Measurements from ENCODE around the gene DUOX2.
"Not testable (repeated sequence)": the region's sequence is repeated elsewhere in the genome, so short reads cannot be mapped to it uniquely, and the experiment has no call there.

The DUOX2 gene

GRCh38 chr15:45138814-45139765, 25.1 kb upstream of the DUOX2 start:
- DNase-seq (ENCODE audit: low read depth) = no peak

- no peak for DNase-seq (ENCODE audit: low read depth)
Observed at GRCh38 chr15:45137703-45138102, 23.7 kb upstream of the DUOX2 start.

GRCh38 chr15:45136378-45136764, 22.4 kb upstream of the DUOX2 start:
- no peak for DNase-seq (ENCODE audit: low read depth)

GRCh38 chr15:45135705-45136377, 21.9 kb upstream of the DUOX2 start:
- not testable (repeated sequence) for DNase-seq (ENCODE audit: low read depth)

DNA sequence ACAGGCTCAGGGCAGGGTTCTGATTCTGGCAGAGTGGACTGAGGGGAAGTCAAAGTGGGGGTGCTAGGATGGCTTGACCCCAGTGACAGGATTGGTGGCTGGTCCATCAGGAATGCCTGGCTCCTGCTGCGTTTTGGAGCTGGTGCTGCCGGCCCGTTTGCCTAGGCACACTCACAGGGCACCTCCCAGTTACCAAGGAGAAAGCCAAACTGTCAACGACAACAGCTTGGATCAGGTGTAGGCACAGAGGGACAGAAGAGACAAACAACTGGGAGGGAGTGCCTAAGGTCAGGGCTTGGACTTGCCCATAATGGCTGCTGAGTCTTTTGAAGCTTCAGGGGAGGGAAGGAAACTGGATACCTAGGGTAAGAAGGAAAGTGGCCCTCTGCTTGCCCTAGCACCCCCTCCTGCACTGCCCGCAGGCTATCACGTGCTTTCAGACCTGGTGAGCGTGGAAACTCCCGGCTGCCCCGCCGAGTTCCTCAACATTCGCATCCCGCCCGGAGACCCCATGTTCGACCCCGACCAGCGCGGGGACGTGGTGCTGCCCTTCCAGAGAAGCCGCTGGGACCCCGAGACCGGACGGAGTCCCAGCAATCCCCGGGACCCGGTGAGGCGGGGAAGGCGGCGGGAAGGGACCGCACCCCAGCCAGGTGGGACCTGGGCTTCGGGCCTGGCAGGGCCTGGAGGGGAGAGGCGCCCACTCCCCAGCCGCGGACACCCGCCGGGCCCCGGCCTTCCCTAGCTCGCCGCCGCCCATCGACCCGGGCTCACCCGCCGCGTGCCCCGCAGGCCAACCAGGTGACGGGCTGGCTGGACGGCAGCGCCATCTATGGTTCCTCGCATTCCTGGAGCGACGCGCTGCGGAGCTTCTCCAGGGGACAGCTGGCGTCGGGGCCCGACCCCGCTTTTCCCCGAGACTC, 21.0 kb upstream of the DUOX2 start:
- DNase-seq (ENCODE audit: low read depth) = no peak

DNA sequence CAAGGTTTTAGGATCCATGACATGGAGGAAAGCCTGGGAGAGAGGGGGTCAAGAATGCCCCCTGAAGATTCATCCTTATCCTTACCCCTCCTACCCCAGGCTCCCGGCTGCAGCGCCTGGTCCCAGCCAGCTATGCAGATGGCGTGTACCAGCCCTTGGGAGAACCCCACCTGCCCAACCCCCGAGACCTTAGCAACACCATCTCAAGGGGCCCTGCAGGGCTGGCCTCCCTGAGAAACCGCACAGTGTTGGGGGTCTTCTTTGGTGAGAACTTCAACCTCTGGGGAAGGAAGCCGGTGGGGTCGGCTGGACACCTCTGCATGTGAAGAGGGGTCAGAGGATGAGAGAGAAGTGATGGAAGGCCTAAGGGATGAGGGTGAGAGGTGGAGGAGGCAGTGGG, 20.1 kb upstream of the DUOX2 start:
- no peak for DNase-seq (ENCODE audit: low read depth)

GRCh38 chr15:45133561-45133920, 19.6 kb upstream of the DUOX2 start:
- DNase-seq (ENCODE audit: low read depth) = no peak

DNA sequence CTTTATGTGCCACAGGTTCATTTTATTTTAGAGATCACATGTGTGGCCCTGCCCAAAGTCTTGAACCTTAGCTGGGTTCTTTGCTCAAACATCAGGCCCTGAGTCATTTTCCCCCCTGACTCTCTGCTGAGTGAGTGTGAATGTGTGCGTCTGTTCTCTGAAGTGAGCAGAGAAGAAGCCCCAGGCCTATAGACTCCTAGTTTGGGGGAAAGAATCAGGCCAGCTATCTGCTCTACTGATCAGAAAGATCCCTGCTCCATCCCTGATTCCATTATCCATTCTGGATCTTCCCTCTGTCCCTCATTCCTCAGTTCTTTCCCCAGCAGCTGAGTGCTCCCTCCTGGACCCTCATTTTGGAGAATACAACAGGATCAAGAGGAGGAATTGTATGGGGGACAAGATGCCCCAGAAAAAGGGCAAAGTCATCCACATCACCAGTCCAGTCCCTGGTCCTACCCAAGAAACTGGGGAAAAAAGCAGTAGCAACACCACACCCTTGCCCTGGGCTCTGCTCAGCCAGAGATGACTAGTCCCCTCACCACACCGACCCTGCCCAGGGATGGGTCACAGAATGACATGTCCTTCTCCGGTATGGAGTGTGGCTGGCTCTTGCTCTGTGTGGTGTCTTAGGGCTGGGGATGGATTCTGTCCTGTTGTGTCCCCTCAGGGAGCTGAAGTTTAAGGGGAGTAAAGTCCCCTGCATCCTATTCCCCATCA, 19.0 kb upstream of the DUOX2 start:
- DNase-seq (ENCODE audit: low read depth) = no peak

DNA sequence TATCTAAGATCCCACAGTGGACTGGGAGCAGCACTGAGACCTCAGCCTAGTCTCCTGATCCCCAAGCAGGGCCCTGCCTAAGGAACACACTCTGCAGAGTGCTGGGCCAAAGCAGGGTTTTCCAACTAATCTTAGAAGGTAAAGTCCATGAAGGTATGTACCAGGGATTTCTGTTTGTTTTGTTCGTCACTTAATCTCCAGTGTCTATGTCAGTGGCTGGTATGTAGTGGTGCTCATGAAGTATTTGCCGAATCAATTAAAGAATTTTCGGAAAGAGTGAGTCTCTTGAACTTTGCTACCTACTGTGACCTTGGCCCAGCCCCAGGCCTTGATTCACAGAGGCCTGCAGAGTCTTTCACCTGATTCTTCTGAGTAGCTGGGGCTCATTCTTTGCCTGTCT, 17.5 kb upstream of the DUOX2 start:
- DNase-seq (ENCODE audit: low read depth) = no peak

- no peak for DNase-seq (ENCODE audit: low read depth)
Observed at GRCh38 chr15:45130291-45131000, 16.5 kb upstream of the DUOX2 start.

DNA sequence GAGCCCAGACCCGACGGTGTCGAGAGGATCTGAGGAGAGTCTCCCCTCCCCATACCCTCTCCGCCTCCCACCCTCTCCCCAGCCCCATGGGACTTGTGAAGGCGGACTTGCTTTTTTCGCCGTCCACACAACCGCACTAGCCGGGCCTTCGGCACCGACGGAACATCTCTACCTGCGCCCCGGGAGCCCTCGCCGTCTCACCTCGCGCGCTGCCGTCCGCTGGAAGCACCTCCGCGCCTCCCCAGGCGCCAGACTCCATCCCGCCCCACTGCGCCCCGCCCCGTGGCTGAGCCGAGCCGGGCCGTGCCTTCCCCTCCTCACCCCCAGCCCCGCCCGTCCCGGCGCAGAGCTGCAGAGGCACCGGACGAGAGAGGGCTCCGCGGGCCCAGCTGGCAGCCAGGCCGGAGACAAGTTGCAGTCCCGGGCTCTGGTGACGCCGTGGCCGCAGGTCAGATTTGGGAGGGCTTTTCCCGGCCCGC, 15.7 kb upstream of the DUOX2 start, which contains the start of the genes DUOX1 and DUOXA1:
Gene DUOX1 (plus strand): TSS at position 344 of the 479 bp plus-strand sequence. CDS start 1,973 bp downstream, outside the sequence.
Gene DUOXA1 (minus strand): TSS at position 229 of the 479 bp plus-strand sequence. CDS start 6,865 bp downstream, outside the sequence.
- DNase-seq (ENCODE audit: low read depth) = no peak

GRCh38 chr15:45128971-45129639, 15.1 kb upstream of the DUOX2 start:
- DNase-seq (ENCODE audit: low read depth) = no peak

GRCh38 chr15:45126535-45127158, 12.7 kb upstream of the DUOX2 start:
- DNase-seq (ENCODE audit: low read depth) = no peak

DNA sequence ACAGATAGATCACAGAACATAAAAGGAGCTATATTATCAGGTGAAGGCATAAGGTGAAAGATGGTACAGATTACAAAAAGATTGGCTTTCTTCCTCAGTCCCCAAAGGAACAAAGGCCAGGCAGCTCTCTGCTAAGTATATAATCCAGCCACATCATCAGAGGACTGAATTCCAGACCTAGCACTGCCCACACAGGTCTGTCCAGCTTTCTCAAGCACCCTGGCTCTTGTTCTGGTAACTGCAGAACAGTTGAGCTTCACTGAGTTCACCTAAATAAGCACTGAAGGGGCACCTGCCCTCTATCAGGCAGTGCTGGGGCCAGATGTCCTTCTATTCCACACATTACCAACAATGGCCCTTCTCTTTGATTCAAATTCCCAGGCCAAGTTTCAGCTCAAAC, 9.4 kb upstream of the DUOX2 start:
- no peak for DNase-seq (ENCODE audit: low read depth)

DNA sequence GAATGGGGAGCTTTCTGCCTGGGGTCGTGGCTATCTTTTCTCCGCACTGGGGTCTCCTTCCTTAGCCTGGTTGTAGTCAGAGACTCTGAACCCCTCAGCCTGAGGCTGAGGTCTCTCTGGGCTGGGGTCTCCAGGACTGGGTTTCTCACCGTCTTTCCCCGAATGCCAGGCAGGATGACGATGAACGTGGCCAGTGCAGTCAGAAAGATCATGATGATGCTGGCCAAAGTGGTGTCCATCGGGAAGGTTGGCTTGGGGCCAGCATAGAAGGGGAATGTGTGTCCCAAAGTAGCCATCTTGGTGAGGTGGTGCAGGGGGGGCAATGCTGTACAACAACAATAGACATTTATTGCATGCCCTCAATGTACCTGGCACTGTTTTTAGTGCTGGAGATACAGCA, 8.7 kb upstream of the DUOX2 start:
- DNase-seq (ENCODE audit: low read depth) = no peak

DNA sequence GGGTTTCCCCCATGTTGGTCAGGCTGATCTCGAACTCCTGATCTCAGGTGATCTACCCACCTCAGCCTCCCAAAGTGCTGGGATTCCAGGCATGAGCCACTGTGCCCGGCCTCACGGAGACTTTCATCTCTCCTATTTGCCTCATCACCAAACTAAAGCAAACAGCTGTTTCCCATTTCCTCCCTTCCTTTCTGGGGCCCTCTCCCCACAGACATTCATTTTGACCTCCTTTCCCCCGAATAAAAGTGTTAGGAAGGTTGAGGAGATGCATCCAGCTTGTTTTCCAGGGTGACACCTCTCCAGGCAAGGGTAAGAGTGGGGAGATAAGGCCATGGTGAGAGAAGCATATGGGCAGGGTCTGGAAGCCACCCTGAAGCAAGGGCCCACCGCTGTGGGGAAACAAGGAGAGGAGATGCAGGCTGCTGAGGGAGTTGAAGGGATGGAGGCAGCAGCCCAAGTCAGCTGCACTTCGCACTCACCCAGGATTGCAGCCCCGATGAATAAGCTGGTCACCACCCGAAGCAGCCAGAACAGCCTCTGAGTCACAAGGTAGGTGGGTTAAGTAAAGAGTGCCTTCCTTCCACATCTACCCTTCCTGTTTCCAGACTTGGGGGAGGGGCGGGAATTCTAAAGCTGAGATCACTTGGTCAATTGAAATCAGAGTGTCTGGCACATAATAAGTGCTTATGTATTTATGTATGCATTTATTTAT, 7.9 kb upstream of the DUOX2 start:
- DNase-seq (ENCODE audit: low read depth) = peak; percentile 31

DNA sequence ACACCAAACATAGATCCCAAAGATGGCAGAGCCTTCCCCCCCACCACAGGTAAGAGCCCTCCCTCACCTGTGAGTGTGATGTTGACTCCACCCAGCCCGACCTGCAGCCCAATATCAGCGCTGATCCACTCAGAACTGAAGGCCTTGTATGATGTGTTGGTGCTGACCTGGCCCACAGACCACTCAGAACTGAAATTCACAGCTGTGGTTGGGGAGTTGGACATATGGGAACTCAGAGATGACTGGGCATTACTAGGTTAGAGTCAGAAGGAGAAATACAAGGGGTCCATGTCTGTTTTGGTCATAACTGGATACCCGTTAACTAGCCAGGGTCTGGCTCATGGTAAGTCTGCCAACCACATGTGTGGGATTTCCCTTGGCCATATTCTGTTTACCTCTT, 7.0 kb upstream of the DUOX2 start:
- no peak for DNase-seq (ENCODE audit: low read depth)

GRCh38 chr15:45120081-45120972, 6.4 kb upstream of the DUOX2 start:
- DNase-seq (ENCODE audit: low read depth) = no peak

All from fibroblast of the conjunctiva (primary cell).